ENCODE data around the gene MSL3B.
"Not testable (repeated sequence)": the region's sequence is repeated elsewhere in the genome, so short reads cannot be mapped to it uniquely, and the experiment has no call there.

The MSL3B gene

GRCh38 chr2:233901884-233902283 lies 33.7 kb upstream of the MSL3B start:
- no peak overlapping the region for H3K4me3 ChIP-seq (ENCODE audit: control insufficient read depth, low read depth, low read length)
- TF ChIP-seq, protein P1, sequence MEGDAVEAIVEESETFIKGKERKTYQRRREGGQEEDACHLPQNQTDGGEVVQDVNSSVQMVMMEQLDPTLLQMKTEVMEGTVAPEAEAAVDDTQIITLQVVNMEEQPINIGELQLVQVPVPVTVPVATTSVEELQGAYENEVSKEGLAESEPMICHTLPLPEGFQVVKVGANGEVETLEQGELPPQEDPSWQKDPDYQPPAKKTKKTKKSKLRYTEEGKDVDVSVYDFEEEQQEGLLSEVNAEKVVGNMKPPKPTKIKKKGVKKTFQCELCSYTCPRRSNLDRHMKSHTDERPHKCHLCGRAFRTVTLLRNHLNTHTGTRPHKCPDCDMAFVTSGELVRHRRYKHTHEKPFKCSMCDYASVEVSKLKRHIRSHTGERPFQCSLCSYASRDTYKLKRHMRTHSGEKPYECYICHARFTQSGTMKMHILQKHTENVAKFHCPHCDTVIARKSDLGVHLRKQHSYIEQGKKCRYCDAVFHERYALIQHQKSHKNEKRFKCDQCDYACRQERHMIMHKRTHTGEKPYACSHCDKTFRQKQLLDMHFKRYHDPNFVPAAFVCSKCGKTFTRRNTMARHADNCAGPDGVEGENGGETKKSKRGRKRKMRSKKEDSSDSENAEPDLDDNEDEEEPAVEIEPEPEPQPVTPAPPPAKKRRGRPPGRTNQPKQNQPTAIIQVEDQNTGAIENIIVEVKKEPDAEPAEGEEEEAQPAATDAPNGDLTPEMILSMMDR (IDR thresholded peaks at IDR 0.05; ENCODE audit: control insufficient read depth, insufficient read depth, low read depth, low read length, missing control alignments): no peak
- no peak for DNase-seq (ENCODE audit: low read depth)

DNA sequence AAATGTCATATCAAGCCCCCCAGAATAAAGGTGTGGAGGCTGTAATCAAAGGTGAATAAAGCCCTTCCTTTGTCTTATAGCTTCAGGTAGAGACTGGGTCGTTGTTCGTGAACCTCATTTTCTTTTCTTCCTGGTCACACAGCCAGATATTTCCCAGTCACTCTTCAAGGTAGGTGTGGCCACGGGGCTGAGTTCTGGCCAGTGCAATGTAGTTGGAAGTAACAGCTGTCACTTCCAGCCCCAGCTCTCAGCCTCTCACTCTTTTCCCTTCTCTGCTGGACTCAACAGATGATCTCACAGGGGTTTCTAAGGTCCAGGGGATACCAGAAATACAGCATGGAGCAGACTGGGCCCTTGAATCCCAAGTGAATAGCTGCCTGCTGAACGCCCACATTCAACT lies 33.2 kb upstream of the MSL3B start:
- H3K4me3 ChIP-seq (ENCODE audit: control insufficient read depth, low read depth, low read length): no peak overlapping the region
- DNase-seq (ENCODE audit: low read depth): no peak
- TF ChIP-seq, protein P1 (IDR thresholded peaks at IDR 0.05; ENCODE audit: control insufficient read depth, insufficient read depth, low read depth, low read length, missing control alignments): no peak

GRCh38 chr2:233896253-233896652 lies 28.1 kb upstream of the MSL3B start:
- not testable (repeated sequence) for DNase-seq (ENCODE audit: low read depth); H3K4me3 ChIP-seq (ENCODE audit: control insufficient read depth, low read depth, low read length)

- no peak for DNase-seq (ENCODE audit: low read depth)
- TF ChIP-seq, protein P1 (IDR thresholded peaks at IDR 0.05; ENCODE audit: control insufficient read depth, insufficient read depth, low read depth, low read length, missing control alignments): no peak
- no peak overlapping the region for H3K4me3 ChIP-seq (ENCODE audit: control insufficient read depth, low read depth, low read length)
Observed at GRCh38 chr2:233892793-233893192, 24.6 kb upstream of the MSL3B start.

DNA sequence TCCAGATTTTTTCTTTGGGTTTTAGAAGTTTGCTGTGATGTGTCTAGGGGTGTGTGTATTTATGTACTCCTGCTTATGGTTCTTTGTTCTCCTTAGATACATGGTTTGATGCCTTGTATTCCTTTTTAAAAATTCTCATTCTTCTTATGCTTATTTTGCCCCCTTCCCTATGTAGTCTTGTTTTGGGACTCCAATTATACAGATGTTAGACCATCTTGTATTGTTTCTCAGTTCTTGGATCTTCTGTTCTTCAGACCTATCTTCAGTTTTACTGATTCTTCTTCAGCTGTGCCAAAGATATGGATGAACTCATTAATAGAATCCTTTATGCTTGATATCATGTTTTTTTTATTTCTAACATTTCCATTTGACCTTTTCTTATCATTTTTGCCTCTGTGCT lies 14.2 kb upstream of the MSL3B start:
- DNase-seq (ENCODE audit: low read depth): no peak
- TF ChIP-seq, protein P1 (IDR thresholded peaks at IDR 0.05; ENCODE audit: control insufficient read depth, insufficient read depth, low read depth, low read length, missing control alignments): no peak
- H3K4me3 ChIP-seq (ENCODE audit: control insufficient read depth, low read depth, low read length): no peak overlapping the region

DNA sequence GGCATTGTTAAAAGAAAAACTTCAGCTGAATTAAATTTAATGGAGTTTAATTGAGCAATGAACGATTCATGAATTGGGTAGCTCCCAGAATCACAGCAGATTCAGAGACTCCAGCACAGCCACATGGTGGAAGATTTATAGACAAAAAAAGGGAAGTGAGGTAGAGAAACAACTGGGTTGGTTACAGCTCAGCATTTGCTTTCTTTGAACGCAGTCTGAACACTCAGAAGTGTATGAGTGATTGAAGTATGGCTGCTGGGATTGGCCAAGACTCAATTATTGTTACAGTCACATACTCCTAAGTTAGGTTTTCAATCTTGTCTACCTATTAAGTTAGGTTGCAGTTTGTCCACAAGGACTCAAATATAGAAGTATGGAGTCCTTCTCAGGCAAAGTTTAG lies 3.9 kb upstream of the MSL3B start:
- H3K4me3 ChIP-seq (ENCODE audit: control insufficient read depth, low read depth, low read length); DNase-seq (ENCODE audit: low read depth): not testable (repeated sequence)

DNA sequence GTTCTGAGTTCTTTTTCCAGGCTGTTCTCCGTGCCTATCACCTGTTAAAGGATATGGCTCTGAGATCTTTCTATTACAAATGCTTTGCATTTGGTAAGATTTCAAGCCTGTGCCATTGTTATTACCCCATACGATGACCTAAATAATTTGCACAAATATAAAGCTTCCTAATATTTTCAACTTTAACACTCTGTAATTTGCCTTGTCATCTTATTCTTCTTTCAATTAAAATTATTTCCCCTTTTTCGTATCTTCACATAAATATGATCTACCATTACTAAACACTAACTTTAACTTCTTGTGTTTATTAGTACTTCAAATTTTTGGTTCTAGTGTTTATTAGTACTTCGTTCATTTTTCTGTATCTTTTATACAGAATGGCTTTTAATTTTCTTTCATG lies 3.2 kb upstream of the MSL3B start:
- TF ChIP-seq, protein P1 (IDR thresholded peaks at IDR 0.05; ENCODE audit: control insufficient read depth, insufficient read depth, low read depth, low read length, missing control alignments): no peak
- H3K4me3 ChIP-seq (ENCODE audit: control insufficient read depth, low read depth, low read length): no peak overlapping the region
- DNase-seq (ENCODE audit: low read depth): no peak

DNA sequence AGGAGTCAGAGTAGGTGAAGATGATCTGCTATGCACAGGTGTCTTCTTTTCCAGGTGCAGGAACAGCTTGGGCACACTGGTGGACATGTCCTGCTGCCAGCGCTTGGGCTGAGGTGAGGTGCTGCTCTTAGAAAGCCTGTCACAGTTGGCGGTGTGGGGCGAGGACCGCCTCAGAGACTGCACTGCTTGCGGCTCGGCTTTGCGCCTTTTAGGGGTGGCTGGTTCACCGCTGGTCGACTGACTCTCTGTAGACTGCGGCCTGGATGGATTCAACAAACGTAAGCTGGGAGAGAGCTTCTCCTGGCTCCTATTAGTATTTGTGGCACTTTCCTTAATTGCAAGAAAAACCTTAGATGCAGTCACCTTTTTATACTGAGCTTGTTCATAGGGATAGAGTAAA lies 1.7 kb downstream of the MSL3B start:
- H3K4me3 ChIP-seq (ENCODE audit: control insufficient read depth, low read depth, low read length): no peak overlapping the region
- TF ChIP-seq, protein P1 (IDR thresholded peaks at IDR 0.05; ENCODE audit: control insufficient read depth, insufficient read depth, low read depth, low read length, missing control alignments): no peak
- DNase-seq (ENCODE audit: low read depth): no peak

Data from AG09309 (cell line).